SK-N-SH (cell line): ENCODE data around the gene WRAP73. TPM values are rescaled to one million over a fixed set of nuclear protein-coding genes. Genes with fewer than 3 reads are reported as not detected.

Experiments used
- CTCF ChIA-PET: fragments of 300-600, 350-600 bp; formaldehyde crosslinking; extraction: SDS; loops from one replicate; lab custom pipeline; 2021; lab: Yijun Ruan, JAX
- POLR2A ChIA-PET: fragments of 350-600 bp; sonication (Branson Sonifier 250); formaldehyde crosslinking; extraction: SDS; loops from one replicate; lab custom pipeline; 2020; ENCODE audit warnings: antibody characterized with exemption, inconsistent platforms; lab: Yijun Ruan, JAX
- DNase-seq: peaks from one replicate; pipeline ENCODE4 v3.0.0; 2012
- H2AFZ ChIP-seq: fragments of 200-600 bp; sonication (generic); 2 replicates; pipeline ENCODE4 v1.8.1; 2016; ENCODE audit warnings: antibody characterized with exemption, mild to moderate bottlenecking, low read depth
- H3F3A ChIP-seq: fragments of 200-600 bp; sonication (generic); replicated peaks from 2 replicates; pipeline ENCODE3; 2016; ENCODE audit warnings: antibody characterized with exemption, mild to moderate bottlenecking; ENCODE audit not compliant: insufficient read depth
- H3K27ac ChIP-seq, 2 experiments: fragments of 200-500 bp in 1 of 2; fragments of 200-600 bp in 1 of 2; sonication (Bioruptor generic) in 1 of 2; sonication (generic), shearing (Covaris generic) in 1 of 2; 2 replicates each; pipeline versions ENCODE4 v1.5.1 to v1.6.1; 2014 to 2016; ENCODE audit warnings: low read depth in 2 of 2, inconsistent platforms in 1 of 2, low read length in 1 of 2, mild to moderate bottlenecking in 1 of 2, mixed read lengths in 1 of 2
- H3K27me3 ChIP-seq: fragments of 200-600 bp; sonication (generic), shearing (Covaris generic); 2 replicates; pipeline ENCODE4 v1.6.1; 2016; ENCODE audit warnings: mixed run types; ENCODE audit not compliant: insufficient read depth
- H3K36me3 ChIP-seq, 2 experiments: fragments of 200-500 bp in 1 of 2; fragments of 200-600 bp in 1 of 2; sonication (Bioruptor generic) in 1 of 2; sonication (generic) in 1 of 2; replicated peaks in 1 of 2; 2 replicates each; pipeline versions ENCODE3 to v1.5.1; 2014 to 2016; ENCODE audit warnings: low read length in 1 of 2, mild to moderate bottlenecking in 1 of 2; ENCODE audit not compliant: insufficient read depth in 2 of 2, control insufficient read depth in 1 of 2
- H3K4me1 ChIP-seq, 2 experiments: fragments of 200-500 bp in 1 of 2; fragments of 200-600 bp in 1 of 2; sonication (Bioruptor generic) in 1 of 2; sonication (generic), shearing (Covaris generic) in 1 of 2; 2 replicates each; pipeline versions ENCODE4 v1.5.1 to v1.6.1; 2014 to 2016; ENCODE audit warnings: low read depth in 1 of 2, low read length in 1 of 2, mixed run types in 1 of 2; ENCODE audit not compliant: insufficient read depth in 2 of 2, control insufficient read depth in 1 of 2
- H3K4me2 ChIP-seq: fragments of 200-600 bp; sonication (generic), shearing (Covaris generic); 2 replicates; pipeline ENCODE4 v1.6.1; 2017; ENCODE audit warnings: mixed run types
- H3K4me3 ChIP-seq, 2 experiments: fragments of 200-500 bp in 1 of 2; fragments of 200-600 bp in 1 of 2; sonication (Bioruptor generic) in 1 of 2; sonication (generic), shearing (Covaris generic) in 1 of 2; 2 replicates each; pipeline versions ENCODE4 v1.5.1 to v1.8.1; 2014 to 2016; ENCODE audit warnings: low read depth in 2 of 2, inconsistent platforms in 1 of 2, low read length in 1 of 2, mild to moderate bottlenecking in 1 of 2, mixed read lengths in 1 of 2, moderate library complexity in 1 of 2
- H3K79me2 ChIP-seq: fragments of 200-600 bp; sonication (generic); 2 replicates; pipeline ENCODE4 v1.8.1; 2017; ENCODE audit warnings: mild to moderate bottlenecking; ENCODE audit not compliant: insufficient read depth
- H3K9ac ChIP-seq: fragments of 200-600 bp; sonication (generic); 2 replicates; pipeline ENCODE4 v1.6.1; 2017; ENCODE audit warnings: mixed run types
- H3K9me2 ChIP-seq: fragments of 200-600 bp; sonication (generic); 2 replicates; pipeline ENCODE4 v1.6.1; 2017; ENCODE audit warnings: mixed run types
- H3K9me3 ChIP-seq: fragments of 200-600 bp; sonication (generic); 2 replicates; pipeline ENCODE4 v1.6.1; 2017; ENCODE audit warnings: mixed run types, mild to moderate bottlenecking, moderate library complexity
- H4K20me1 ChIP-seq: fragments of 200-600 bp; sonication (generic); 2 replicates; pipeline ENCODE4 v1.6.1; 2017; ENCODE audit warnings: mild to moderate bottlenecking, mixed run types; ENCODE audit not compliant: insufficient read depth
- FOXM1 ChIP-seq: IDR thresholded peaks from 2 replicates; pipeline ENCODE4 v1.4.0; 2012; ENCODE audit warnings: low read depth, mild to moderate bottlenecking
- GABPA ChIP-seq: IDR thresholded peaks from 2 replicates; pipeline ENCODE4 v1.4.0; 2012; ENCODE audit warnings: low read depth, mild to moderate bottlenecking
- GATA2 ChIP-seq: sonication (generic); formaldehyde crosslinking; IDR thresholded peaks from 2 replicates; pipeline ENCODE4 v1.5.0; 2020; ENCODE audit warnings: mild to moderate bottlenecking, missing genetic modification reagents
- IRF3 ChIP-seq: fragments of 150-350 bp; IDR thresholded peaks from 2 replicates; pipeline ENCODE4 v1.6.1; 2016; ENCODE audit warnings: mild to moderate bottlenecking, low read depth, low read length
- REST ChIP-seq: IDR thresholded peaks from 2 replicates; pipeline ENCODE4 v1.6.1; 2012; ENCODE audit warnings: mild to moderate bottlenecking, low read depth, low read length, moderate library complexity
- SIN3A ChIP-seq: IDR thresholded peaks from 2 replicates; pipeline ENCODE4 v1.6.1; 2012; ENCODE audit warnings: low read depth, mild to moderate bottlenecking, low read length, moderate library complexity, borderline replicate concordance
- TAF1 ChIP-seq: IDR thresholded peaks from 2 replicates; pipeline ENCODE4 v1.6.1; 2012; ENCODE audit warnings: low read depth, mild to moderate bottlenecking, low read length, moderate library complexity, borderline replicate concordance
- USF1 ChIP-seq: IDR thresholded peaks from 2 replicates; pipeline ENCODE4 v1.4.0; 2012; ENCODE audit warnings: low read depth, borderline replicate concordance
- USF2 ChIP-seq: fragments of 150-350 bp; IDR thresholded peaks from 2 replicates; pipeline ENCODE4 v1.6.1; 2017; ENCODE audit warnings: antibody characterized with exemption, low read length, low read depth, borderline replicate concordance
- ZBTB33 ChIP-seq: IDR thresholded peaks from 2 replicates; pipeline ENCODE4 v1.4.0; 2012; ENCODE audit warnings: low read depth, borderline replicate concordance
- WGBS: methylation state at CpG from one replicate; pipeline ENCODE4 v1.1.6; 2017; ENCODE audit warnings: low lambda C conversion rate; 5-methylcytosine and 5-hydroxymethylcytosine counted together
- polyA plus RNA-seq, 3 experiments: library from polyadenylated mRNA; depleted of rRNA; stranded (reverse); fragments of >200 nt; gene quantifications; 2 replicates each; pipeline ENCODE4 v1.2.3, GENCODE V29; 2012

WRAP73 gene
- polyA plus RNA-seq, 1 of the 3 experiments (the other 2 are of a cell fraction), result 61.9 TPM

- CTCF ChIA-PET, result interaction anchor here (1.3 to 1.6 kb wide), 4 partner anchors 16 to 65 kb away, joined by 3 to 5 read pairs (median 4); no protein-coding TSS in a partner anchor
- Histone ChIP-seq H4K20me1 (no peaks in the 10 kb centered on the region), H3K27ac (no peak overlapping the region), H3K9ac (no peak overlapping the region), H3K9me2 (no peaks in the 10 kb centered on the region)
- WGBS, result 95% methylated on average over 27 of the region's 27 CpGs
- no peak for TF ChIP-seq USF1
- TF ChIP-seq GABPA, result no peak
- no peak for TF ChIP-seq GATA2
- no peak for TF ChIP-seq REST
- TF ChIP-seq USF2, result no peak
- no peak for TF ChIP-seq TAF1
- TF ChIP-seq IRF3, result no peak
- TF ChIP-seq, all 33 proteins: peak for 0
- Histone ChIP-seq H3K36me3 (peaks cover 11 to 52% of the 10 kb centered on the region in 2 experiments), H2AFZ (no peak overlapping the region), H3K9me3 (no peaks in the 10 kb centered on the region), H3K4me1 (peaks cover 0 to 9% of the 10 kb centered on the region in 2 experiments; a peak in 2 of 4 replicates), H3K4me2 (no peak overlapping the region), H3K4me3 (no peak overlapping the region), H3K27me3 (no peaks in the 10 kb centered on the region; the same call in 1 of the 2 replicates), H3F3A (no peaks in the 10 kb centered on the region), H3K79me2 (peaks cover 19% of the 10 kb centered on the region)
- DNase-seq, result no peak
- POLR2A ChIA-PET, result no interaction called here
These were observed 4.1 kb downstream of the WRAP73 start for GRCh38 chr1:3645666-3646355.

GRCh38 chr1:3645247-3645646, 4.7 kb downstream of the WRAP73 start:
- no peak overlapping the region for H2AFZ ChIP-seq
- no peaks in the 10 kb centered on the region for H4K20me1 ChIP-seq
- no peak overlapping the region for H3K4me2 ChIP-seq
- H3K9ac ChIP-seq, result no peak overlapping the region
- ChIA-PET CTCF (interaction anchor here (0.7 to 1.3 kb wide), 3 partner anchors 27 to 31 kb away, joined by 3 to 4 read pairs (median 3); no protein-coding TSS in a partner anchor), POLR2A (no interaction called here)
- TF ChIP-seq ZBTB33 (no peak), FOXM1 (no peak), SIN3A (no peak)
- 96% methylated on average over 39 of the region's 43 CpGs for WGBS
- no peak for DNase-seq
- peaks cover 19% of the 10 kb centered on the region for H3K79me2 ChIP-seq
- no peaks in the 10 kb centered on the region for H3K9me2 ChIP-seq
- no peaks in the 10 kb centered on the region for H3F3A ChIP-seq
- no peaks in the 10 kb centered on the region for H3K27me3 ChIP-seq
- peaks cover 0 to 9% of the 10 kb centered on the region in 2 experiments; a peak in 2 of 4 replicates for H3K4me1 ChIP-seq
- H3K36me3 ChIP-seq, result peaks cover 11 to 52% of the 10 kb centered on the region in 2 experiments
- no peak overlapping the region for H3K4me3 ChIP-seq
- H3K9me3 ChIP-seq, result no peaks in the 10 kb centered on the region
- H3K27ac ChIP-seq, result no peak overlapping the region
